ENCODE data around the gene RNF112. TPM values are rescaled to one million over a fixed set of nuclear protein-coding genes. Genes with fewer than 3 reads are reported as not detected.
A peak's percentile ranks its signal among the peaks of the same experiment; 100 is the strongest.

RNF112 gene
- polyA plus RNA-seq, 3 donors, result 0.57 TPM; not detected in 2

DNA sequence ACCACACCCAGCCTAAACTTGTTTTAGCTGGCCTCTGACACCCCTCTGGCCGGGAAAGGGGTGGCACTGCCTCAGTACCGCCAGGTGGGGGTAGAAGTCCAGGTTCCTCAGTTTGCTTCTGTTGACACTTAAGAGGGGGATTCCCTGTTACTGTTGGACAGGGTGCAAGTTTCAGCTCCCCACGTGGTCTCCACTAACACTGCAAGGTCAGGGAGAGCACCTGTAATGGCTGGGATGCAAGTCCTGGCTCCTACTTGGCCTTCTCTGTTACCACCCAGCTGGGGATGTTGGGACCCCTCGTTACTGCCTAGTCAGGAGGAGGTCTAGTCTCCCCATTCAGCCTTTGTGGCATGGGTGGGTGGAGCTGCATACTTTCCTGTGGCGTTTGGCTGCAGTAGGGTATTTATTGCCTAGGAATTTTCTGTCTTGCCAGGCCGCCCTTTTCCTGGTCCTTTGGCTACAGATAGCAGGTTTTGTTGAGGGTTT, 13.4 kb upstream of the RNF112 start:
- TF ChIP-seq, protein P1, sequence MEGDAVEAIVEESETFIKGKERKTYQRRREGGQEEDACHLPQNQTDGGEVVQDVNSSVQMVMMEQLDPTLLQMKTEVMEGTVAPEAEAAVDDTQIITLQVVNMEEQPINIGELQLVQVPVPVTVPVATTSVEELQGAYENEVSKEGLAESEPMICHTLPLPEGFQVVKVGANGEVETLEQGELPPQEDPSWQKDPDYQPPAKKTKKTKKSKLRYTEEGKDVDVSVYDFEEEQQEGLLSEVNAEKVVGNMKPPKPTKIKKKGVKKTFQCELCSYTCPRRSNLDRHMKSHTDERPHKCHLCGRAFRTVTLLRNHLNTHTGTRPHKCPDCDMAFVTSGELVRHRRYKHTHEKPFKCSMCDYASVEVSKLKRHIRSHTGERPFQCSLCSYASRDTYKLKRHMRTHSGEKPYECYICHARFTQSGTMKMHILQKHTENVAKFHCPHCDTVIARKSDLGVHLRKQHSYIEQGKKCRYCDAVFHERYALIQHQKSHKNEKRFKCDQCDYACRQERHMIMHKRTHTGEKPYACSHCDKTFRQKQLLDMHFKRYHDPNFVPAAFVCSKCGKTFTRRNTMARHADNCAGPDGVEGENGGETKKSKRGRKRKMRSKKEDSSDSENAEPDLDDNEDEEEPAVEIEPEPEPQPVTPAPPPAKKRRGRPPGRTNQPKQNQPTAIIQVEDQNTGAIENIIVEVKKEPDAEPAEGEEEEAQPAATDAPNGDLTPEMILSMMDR (IDR thresholded peaks at IDR 0.05), result no peak
- no peak for DNase-seq
- H3K27ac Mint-ChIP-seq, result peak overlapping the region; percentile 90 to 99 (median 97)

DNA sequence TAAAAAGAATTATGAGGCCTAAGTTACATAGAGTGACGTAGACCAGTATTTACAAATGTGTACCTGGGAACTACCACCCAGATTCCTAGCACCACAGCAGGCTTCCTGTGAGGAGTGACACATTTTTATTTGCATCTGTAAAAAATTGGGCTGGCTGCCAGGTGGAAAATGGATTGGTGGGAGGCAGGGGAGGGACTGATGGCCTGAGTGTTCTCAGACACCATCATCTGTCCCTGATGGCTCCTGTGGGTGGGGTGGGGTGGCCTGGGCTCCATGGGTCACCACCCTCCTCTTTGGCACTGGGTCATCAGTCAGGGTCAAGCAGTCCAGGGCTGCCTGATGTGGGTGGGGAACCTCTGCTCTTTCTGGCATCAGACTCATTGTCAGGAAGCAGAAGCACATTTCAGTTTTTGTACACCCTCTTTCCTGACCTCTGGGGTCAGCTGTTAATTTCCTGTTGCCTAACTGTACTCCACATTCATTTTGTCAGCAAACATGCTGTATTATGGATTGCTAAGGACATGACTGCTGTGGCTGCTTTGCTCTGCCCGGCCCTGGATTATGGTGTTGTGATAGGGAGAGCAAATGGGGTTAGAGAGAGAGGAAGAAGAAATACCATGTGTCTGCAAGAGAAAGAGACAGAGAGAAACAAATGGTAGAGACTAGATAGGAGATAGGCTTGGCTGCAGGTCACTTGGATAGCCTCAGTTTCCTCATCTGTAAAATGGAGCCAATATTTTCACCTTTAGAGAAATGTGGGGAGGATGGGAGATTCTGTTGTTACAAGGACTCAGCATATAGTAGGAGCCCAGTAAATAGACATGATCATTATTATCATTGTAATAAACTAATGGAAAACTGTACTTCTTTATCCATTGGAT, 12.5 kb upstream of the RNF112 start:
- WGBS (ENCODE audit: insufficient coverage), result no CpG with 5 or more reads among the region's 2 CpGs
- Histone ChIP-seq H3K4me2 (replicated peaks; ENCODE audit: extremely low read depth, low read length, poor library complexity, severe bottlenecking) (peak overlapping the region; percentile 24), H2AFZ (ENCODE audit: insufficient read depth, low read depth, low read length, poor library complexity, severe bottlenecking) (peak overlapping the region; percentile 42), H3K9ac (ENCODE audit: insufficient read depth, low read length, poor library complexity, severe bottlenecking) (peak overlapping the region; percentile 53), H3K79me2 (ENCODE audit: insufficient read depth, low read length) (no peaks in the 10 kb centered on the region), H3K9me3 (replicated peaks in 1 of 2; ENCODE audit: control insufficient read depth in 1 of 2, insufficient read depth in 1 of 2, low read length in 2 of 2) (no peaks in the 10 kb centered on the region), H3K4me3 (replicated peaks in 1 of 3; ENCODE audit: low read depth in 2 of 3, low read length in 3 of 3) (peak overlapping the region in 1 of 3 experiments; percentile 16), H3K27ac (ENCODE audit: low read depth in 1 of 2, low read length in 2 of 2) (peak overlapping the region; percentile 93 to 94), H3K36me3 (replicated peaks in 1 of 2; ENCODE audit: control insufficient read depth in 1 of 2, insufficient read depth in 2 of 2, low read length in 2 of 2) (no peaks in the 10 kb centered on the region), H3K4me1 (ENCODE audit: control insufficient read depth in 1 of 2, insufficient read depth in 2 of 2, low read length in 2 of 2) (peaks cover 36 to 37% of the 10 kb centered on the region in 2 donors), H3K27me3 (ENCODE audit: control insufficient read depth in 2 of 2, insufficient read depth in 2 of 2, low read length in 2 of 2) (no peaks in the 10 kb centered on the region), H4K20me1 (ENCODE audit: insufficient read depth, low read length) (no peaks in the 10 kb centered on the region)
- Mint-ChIP-seq H3K9me3 (peaks cover 0 to 2% (median 0%) of the 10 kb centered on the region in 7 donors), H3K36me3 (peaks cover 0 to 6% of the 10 kb centered on the region in 2 donors), H3K4me3 (peak overlapping the region; percentile 9 to 55), H3K27ac (peak overlapping the region; percentile 90 to 99 (median 97)), H3K4me1 (peaks cover 36% of the 10 kb centered on the region), H3K27me3 (ENCODE audit: low read depth in 3 of 3) (peaks cover 0 to 5% (median 2%) of the 10 kb centered on the region in 3 donors)
- intact Hi-C loops (cut with micrococcal nuclease), result loop anchor here in 1 of 2 donors (1.0 to 2.0 kb wide), 2 partner anchors 12 to 20 kb away; partner anchors contain the start of gene MAPK7
- TF ChIP-seq, protein P1 (IDR thresholded peaks at IDR 0.05), result no peak
- DNase-seq, result peak; percentile 87 to 91 (median 90)

More for the DNA sequence above, 13.4 kb upstream of the RNF112 start:
- Mint-ChIP-seq H3K27me3 (ENCODE audit: low read depth in 3 of 3) (peaks cover 0 to 7% (median 3%) of the 10 kb centered on the region in 3 donors), H3K9me3 (peaks cover 0 to 2% (median 0%) of the 10 kb centered on the region in 7 donors), H3K4me1 (peaks cover 36% of the 10 kb centered on the region), H3K36me3 (peaks cover 0 to 6% of the 10 kb centered on the region in 2 donors), H3K4me3 (no peak overlapping the region)
- Histone ChIP-seq H3K27me3 (ENCODE audit: control insufficient read depth in 2 of 2, insufficient read depth in 2 of 2, low read length in 2 of 2) (no peaks in the 10 kb centered on the region), H3K27ac (ENCODE audit: low read depth in 1 of 2, low read length in 2 of 2) (peak overlapping the region; percentile 93 to 94), H3K4me1 (ENCODE audit: control insufficient read depth in 1 of 2, insufficient read depth in 2 of 2, low read length in 2 of 2) (peaks cover 36 to 37% of the 10 kb centered on the region in 2 donors), H3K9ac (ENCODE audit: insufficient read depth, low read length, poor library complexity, severe bottlenecking) (peak overlapping the region; percentile 53), H2AFZ (ENCODE audit: insufficient read depth, low read depth, low read length, poor library complexity, severe bottlenecking) (peak overlapping the region; percentile 27), H4K20me1 (ENCODE audit: insufficient read depth, low read length) (no peaks in the 10 kb centered on the region), H3K79me2 (ENCODE audit: insufficient read depth, low read length) (no peaks in the 10 kb centered on the region), H3K9me3 (replicated peaks in 1 of 2; ENCODE audit: control insufficient read depth in 1 of 2, insufficient read depth in 1 of 2, low read length in 2 of 2) (no peaks in the 10 kb centered on the region), H3K4me2 (replicated peaks; ENCODE audit: extremely low read depth, low read length, poor library complexity, severe bottlenecking) (no peak overlapping the region), H3K4me3 (replicated peaks in 1 of 3; ENCODE audit: low read depth in 2 of 3, low read length in 3 of 3) (no peak overlapping the region), H3K36me3 (replicated peaks in 1 of 2; ENCODE audit: control insufficient read depth in 1 of 2, insufficient read depth in 2 of 2, low read length in 2 of 2) (no peaks in the 10 kb centered on the region)
- 90% methylated on average over 2 of the region's 6 CpGs for whole genome bisulfite sequencing (ENCODE audit: insufficient coverage)
- intact Hi-C loops (cut with micrococcal nuclease), result loop anchor here in 1 of 2 donors (1.0 to 2.0 kb wide), 2 partner anchors 11 to 19 kb away; partner anchors contain the start of gene MAPK7
